ENCODE data around the gene CCNA2.

CCNA2 gene

DNA sequence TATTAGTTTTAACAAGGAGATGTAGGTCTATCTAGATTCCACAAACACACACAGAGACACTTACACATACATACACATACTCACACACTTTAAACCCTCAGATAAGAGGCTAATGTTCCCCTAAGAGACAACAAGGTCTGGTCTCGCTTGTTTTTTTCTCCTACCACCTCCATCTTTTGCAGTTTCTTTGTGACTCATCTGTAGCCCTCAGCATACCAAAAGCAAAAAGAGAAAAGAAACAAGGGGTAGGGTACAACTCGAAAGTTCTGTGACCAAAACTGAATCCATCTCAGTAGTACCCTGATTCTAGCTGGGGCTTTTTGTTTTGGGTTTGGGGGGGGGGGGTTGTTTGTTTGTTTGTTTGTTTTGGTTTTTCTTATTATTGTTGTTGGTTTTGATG, 34.8 kb downstream of the CCNA2 start:
- no peaks in the 10 kb centered on the region for H3K4me1 ChIP-seq (ENCODE audit: insufficient read depth, low read length)

DNA sequence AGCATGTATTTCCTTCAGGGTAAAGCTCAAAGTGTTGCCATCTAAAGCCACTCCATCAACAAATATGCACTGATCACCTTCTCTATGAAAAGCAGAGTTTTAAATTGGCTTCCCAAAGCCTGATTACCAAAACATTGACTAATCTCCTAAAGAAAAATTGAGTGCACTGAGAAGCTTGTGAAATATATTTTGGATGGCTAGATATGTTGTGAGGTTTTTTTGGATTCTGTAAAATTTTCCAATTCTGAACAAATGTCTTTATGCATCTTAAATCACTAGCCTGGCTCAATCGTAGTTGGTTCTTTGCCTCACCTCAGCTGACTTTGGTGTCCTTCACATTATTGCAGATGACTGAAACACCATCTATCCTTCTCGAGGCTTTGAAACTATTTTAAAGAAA, 37.5 kb downstream of the CCNA2 start:
- Histone ChIP-seq H3K4me1 (ENCODE audit: insufficient read depth, low read length) (no peaks in the 10 kb centered on the region), H3K9me3 (ENCODE audit: low read length) (no peaks in the 10 kb centered on the region), H3K9ac (ENCODE audit: low read length) (no peak overlapping the region), H3K4me3 (ENCODE audit: low read depth in 1 of 2, low read length in 2 of 2) (no peak overlapping the region), H3K36me3 (ENCODE audit: insufficient read depth, low read length) (no peaks in the 10 kb centered on the region), H3K27me3 (ENCODE audit: control insufficient read depth in 1 of 2, insufficient read depth in 2 of 2, low read length in 2 of 2) (no peaks in the 10 kb centered on the region), H3K27ac (ENCODE audit: low read depth, low read length) (no peak overlapping the region)

More for the DNA sequence above, 34.8 kb downstream of the CCNA2 start:
- Histone ChIP-seq H3K27ac (ENCODE audit: low read depth, low read length) (no peak overlapping the region), H3K36me3 (ENCODE audit: insufficient read depth, low read length) (no peaks in the 10 kb centered on the region), H3K27me3 (ENCODE audit: control insufficient read depth in 1 of 2, insufficient read depth in 2 of 2, low read length in 2 of 2) (no peaks in the 10 kb centered on the region), H3K9ac (ENCODE audit: low read length) (no peak overlapping the region), H3K9me3 (ENCODE audit: low read length) (no peaks in the 10 kb centered on the region), H3K4me3 (ENCODE audit: low read depth in 1 of 2, low read length in 2 of 2) (no peak overlapping the region)

DNA sequence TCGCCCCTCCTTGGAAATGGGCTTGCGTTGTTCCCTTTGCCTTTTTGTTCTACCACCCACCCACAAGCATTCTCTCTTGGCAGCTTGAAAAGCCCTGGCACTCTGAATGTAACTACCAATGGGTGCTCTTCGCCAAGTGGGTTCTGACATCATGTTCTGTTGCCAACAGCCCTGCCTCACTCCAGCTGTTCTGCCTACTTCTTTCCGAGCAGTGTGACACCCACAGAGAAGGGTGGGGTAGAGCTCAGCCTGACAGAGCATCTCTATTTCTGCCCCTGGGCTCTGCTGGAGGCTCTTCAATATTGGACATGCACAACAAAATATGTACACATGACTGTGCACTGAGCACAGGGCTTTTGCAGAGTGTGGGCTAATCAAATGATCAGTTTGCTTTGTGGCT, 38.2 kb downstream of the CCNA2 start:
- Histone ChIP-seq H3K27ac (ENCODE audit: low read depth, low read length) (no peak overlapping the region), H3K36me3 (ENCODE audit: insufficient read depth, low read length) (no peaks in the 10 kb centered on the region), H3K9me3 (ENCODE audit: low read length) (no peaks in the 10 kb centered on the region)

DNA sequence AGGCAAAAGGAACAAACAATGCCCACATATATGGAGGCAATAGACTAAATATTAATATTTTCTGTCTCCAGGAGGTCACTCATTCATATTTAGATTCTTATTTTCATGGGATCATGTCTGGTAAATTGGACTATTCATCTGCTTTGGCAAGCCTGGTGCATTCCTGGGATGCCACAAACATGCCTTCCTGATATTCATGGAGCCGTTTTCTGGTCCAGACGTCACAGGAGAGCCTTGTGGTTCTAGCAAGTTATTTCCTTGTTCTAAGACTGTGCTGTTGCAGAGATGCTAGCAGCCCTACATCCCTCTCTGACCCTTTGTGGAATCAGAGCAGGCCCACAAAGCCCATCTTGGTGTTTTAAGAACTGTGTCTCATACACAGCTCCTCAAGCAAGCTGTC, 38.7 kb downstream of the CCNA2 start:
- H3K4me1 ChIP-seq (ENCODE audit: insufficient read depth, low read length) = no peaks in the 10 kb centered on the region
- no peak overlapping the region for H3K9ac ChIP-seq (ENCODE audit: low read length)

More for the DNA sequence above, 38.2 kb downstream of the CCNA2 start:
- Histone ChIP-seq H3K4me1 (ENCODE audit: insufficient read depth, low read length) (no peaks in the 10 kb centered on the region), H3K9ac (ENCODE audit: low read length) (no peak overlapping the region), H3K27me3 (ENCODE audit: control insufficient read depth in 1 of 2, insufficient read depth in 2 of 2, low read length in 2 of 2) (no peaks in the 10 kb centered on the region), H3K4me3 (ENCODE audit: low read depth in 1 of 2, low read length in 2 of 2) (no peak overlapping the region)

DNA sequence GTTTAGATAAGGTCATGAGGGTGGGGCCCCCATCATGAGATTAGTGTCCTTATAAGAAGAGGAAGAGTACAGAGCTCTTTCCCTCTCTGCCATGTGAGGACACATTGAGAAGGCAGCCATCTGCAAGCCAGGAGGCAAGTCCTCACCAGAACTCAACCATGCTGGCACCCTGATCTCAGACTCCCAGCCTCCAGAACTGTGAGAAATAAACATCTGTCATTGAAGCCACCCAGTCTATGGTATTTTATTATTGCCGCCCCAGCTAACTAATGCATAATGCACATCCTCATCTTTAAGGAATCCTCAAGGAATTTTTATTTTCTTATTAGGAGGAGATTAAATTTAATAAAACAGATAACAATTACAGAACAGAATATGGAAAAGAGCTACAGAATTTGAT, 39.3 kb downstream of the CCNA2 start:
- H3K27ac ChIP-seq (ENCODE audit: low read depth, low read length) = no peak overlapping the region
- H3K36me3 ChIP-seq (ENCODE audit: insufficient read depth, low read length) = no peaks in the 10 kb centered on the region
- H3K27me3 ChIP-seq (ENCODE audit: control insufficient read depth in 1 of 2, insufficient read depth in 2 of 2, low read length in 2 of 2) = no peaks in the 10 kb centered on the region
- H3K4me1 ChIP-seq (ENCODE audit: insufficient read depth, low read length) = no peaks in the 10 kb centered on the region
- H3K9me3 ChIP-seq (ENCODE audit: low read length) = no peaks in the 10 kb centered on the region
- no peak overlapping the region for H3K9ac ChIP-seq (ENCODE audit: low read length)
- no peak overlapping the region for H3K4me3 ChIP-seq (ENCODE audit: low read depth in 1 of 2, low read length in 2 of 2)

More for the DNA sequence above, 38.7 kb downstream of the CCNA2 start:
- Histone ChIP-seq H3K27ac (ENCODE audit: low read depth, low read length) (no peak overlapping the region), H3K4me3 (ENCODE audit: low read depth in 1 of 2, low read length in 2 of 2) (no peak overlapping the region), H3K36me3 (ENCODE audit: insufficient read depth, low read length) (no peaks in the 10 kb centered on the region), H3K27me3 (ENCODE audit: control insufficient read depth in 1 of 2, insufficient read depth in 2 of 2, low read length in 2 of 2) (no peaks in the 10 kb centered on the region), H3K9me3 (ENCODE audit: low read length) (no peaks in the 10 kb centered on the region)

DNA sequence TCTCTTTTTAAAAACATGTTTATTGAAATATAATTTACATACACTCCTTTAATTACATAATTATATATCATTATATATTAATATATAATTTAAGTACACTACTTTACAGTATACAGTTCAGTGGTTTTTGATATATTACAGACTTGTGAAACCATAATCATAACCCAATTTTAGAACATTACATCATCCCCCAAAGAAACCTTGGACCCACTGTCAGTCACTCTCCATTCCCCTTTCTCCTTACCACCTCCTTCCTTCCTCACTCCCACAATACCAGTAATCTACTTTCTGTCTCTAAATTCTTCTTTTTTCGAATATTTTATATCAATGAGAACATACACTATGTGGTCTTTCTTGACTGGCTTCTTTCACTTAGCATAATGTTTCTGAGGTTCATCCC, 40.5 kb downstream of the CCNA2 start:
- no peak overlapping the region for H3K27ac ChIP-seq (ENCODE audit: low read depth, low read length)
- no peak overlapping the region for H3K9ac ChIP-seq (ENCODE audit: low read length)
- H3K4me1 ChIP-seq (ENCODE audit: insufficient read depth, low read length) = no peaks in the 10 kb centered on the region
- H3K36me3 ChIP-seq (ENCODE audit: insufficient read depth, low read length) = no peaks in the 10 kb centered on the region
- H3K4me3 ChIP-seq (ENCODE audit: low read depth in 1 of 2, low read length in 2 of 2) = no peak overlapping the region
- H3K9me3 ChIP-seq (ENCODE audit: low read length) = no peaks in the 10 kb centered on the region
- no peaks in the 10 kb centered on the region for H3K27me3 ChIP-seq (ENCODE audit: control insufficient read depth in 1 of 2, insufficient read depth in 2 of 2, low read length in 2 of 2)

DNA sequence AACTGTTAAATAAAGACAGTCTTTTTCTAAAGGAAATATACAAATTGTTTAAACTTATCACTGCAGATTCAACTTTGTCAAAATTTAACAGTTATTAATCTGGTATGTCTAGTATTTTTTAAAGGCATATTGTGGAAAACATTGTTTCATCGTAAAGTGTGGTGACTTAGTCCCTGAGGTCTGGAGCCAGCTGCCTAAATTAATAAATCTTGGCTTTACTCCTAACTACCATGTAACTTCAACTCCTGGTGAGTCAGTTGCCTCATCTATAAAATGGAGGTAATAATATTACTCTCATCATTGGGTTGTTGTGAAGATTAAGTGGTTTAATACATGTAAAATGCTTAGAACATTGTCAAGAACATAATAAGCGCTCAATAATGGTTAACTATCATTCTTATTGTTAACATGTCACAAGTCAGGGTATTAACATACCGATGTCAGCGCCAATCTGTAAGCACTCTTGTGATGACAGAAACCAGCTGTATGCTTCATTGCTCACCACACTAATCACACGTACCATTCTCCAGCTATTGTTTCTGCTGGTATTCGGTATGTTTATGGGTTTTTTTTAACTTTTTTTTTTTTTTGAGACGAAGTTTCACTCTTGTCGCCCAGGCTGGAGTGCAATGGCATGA, 44.6 kb downstream of the CCNA2 start:
- Histone ChIP-seq H3K4me3 (ENCODE audit: low read depth in 1 of 2, low read length in 2 of 2) (no peak overlapping the region), H3K9me3 (ENCODE audit: low read length) (no peaks in the 10 kb centered on the region), H3K27ac (ENCODE audit: low read depth, low read length) (no peak overlapping the region), H3K9ac (ENCODE audit: low read length) (no peak overlapping the region), H3K36me3 (ENCODE audit: insufficient read depth, low read length) (no peaks in the 10 kb centered on the region), H3K27me3 (ENCODE audit: control insufficient read depth in 1 of 2, insufficient read depth in 2 of 2, low read length in 2 of 2) (no peaks in the 10 kb centered on the region), H3K4me1 (ENCODE audit: insufficient read depth, low read length) (no peaks in the 10 kb centered on the region)

DNA sequence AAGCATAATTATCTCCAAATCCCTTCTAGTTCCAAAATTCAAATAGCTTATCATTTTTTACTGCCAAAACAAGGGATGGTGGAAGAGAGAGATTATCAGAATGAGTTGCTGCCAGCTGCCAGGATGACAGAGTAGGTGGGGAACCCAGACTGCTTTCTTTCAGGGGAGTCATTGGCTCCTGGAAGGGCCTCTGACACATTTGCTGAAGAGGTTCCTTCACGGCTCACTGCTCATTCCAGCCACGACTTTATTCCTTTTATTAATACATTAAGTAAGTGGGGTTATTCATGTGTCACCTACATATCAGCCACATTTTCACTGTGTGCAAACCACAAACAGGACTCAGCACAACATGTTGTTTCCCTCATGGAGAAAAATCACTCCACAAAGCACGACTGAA, 46.1 kb downstream of the CCNA2 start:
- Histone ChIP-seq H3K4me1 (ENCODE audit: insufficient read depth, low read length) (no peaks in the 10 kb centered on the region), H3K9me3 (ENCODE audit: low read length) (no peaks in the 10 kb centered on the region), H3K9ac (ENCODE audit: low read length) (no peak overlapping the region), H3K36me3 (ENCODE audit: insufficient read depth, low read length) (no peaks in the 10 kb centered on the region), H3K4me3 (ENCODE audit: low read depth in 1 of 2, low read length in 2 of 2) (no peak overlapping the region), H3K27ac (ENCODE audit: low read depth, low read length) (no peak overlapping the region), H3K27me3 (ENCODE audit: control insufficient read depth in 1 of 2, insufficient read depth in 2 of 2, low read length in 2 of 2) (no peaks in the 10 kb centered on the region)

DNA sequence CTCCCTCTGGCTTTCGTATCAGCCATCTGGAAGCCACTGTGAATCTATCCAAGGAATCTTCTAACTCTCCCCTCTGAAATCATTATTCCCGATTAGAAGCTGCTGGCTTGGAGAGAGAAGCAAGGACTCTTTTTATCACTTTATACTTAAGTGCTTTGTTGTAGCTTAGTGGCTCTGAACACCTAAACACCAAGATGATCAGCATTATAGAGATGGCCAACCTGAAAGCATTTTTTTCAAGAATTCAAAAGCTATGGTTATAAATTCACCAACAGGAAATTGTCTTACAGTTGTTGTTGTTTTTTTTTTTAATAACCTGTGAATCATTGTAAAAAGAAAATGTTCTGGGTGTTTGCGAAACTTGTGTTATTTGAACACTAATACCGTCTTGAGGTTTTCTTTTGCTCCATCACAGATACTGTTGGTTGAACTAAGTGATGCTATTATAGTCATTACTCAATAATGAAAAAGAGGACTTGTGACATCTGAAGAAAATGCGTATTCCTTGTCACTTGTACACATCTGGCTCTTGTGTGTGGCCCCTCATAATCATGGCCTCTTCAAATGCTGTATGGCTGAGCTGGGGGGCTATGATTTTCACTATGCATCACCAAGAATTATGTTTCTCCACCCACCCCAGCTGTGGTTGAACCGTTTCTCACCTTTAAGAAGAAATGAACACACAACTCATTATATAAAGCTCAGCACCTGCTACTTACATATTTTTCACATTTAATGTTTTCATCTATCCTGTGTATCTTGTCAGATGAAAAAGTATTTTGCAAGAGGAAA, 46.9 kb downstream of the CCNA2 start:
- Histone ChIP-seq H3K4me3 (ENCODE audit: low read depth in 1 of 2, low read length in 2 of 2) (no peak overlapping the region), H3K9ac (ENCODE audit: low read length) (no peak overlapping the region), H3K27me3 (ENCODE audit: control insufficient read depth in 1 of 2, insufficient read depth in 2 of 2, low read length in 2 of 2) (no peaks in the 10 kb centered on the region), H3K36me3 (ENCODE audit: insufficient read depth, low read length) (no peaks in the 10 kb centered on the region), H3K9me3 (ENCODE audit: low read length) (no peaks in the 10 kb centered on the region), H3K27ac (ENCODE audit: low read depth, low read length) (no peak overlapping the region), H3K4me1 (ENCODE audit: insufficient read depth, low read length) (no peaks in the 10 kb centered on the region)

DNA sequence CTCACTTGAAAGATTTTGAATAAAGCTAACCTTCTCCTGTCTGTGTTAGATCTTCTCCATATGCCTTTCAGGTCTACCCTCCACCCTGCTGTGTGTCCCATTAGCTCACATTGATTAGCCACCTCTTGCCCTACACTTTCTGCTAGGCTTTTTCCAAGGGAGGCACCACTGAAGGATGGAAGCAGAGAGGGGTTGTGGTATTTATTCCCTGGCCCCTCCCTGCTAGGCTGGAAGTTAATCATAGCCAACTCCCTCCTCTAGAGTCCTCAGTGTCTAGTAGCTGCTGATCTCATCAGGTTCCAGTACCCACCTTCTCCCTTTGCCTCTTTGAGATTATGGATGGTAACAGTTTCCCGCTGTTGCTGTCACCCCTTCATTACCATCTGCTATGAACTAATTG, 49.8 kb downstream of the CCNA2 start:
- no peaks in the 10 kb centered on the region for H3K27me3 ChIP-seq (ENCODE audit: control insufficient read depth in 1 of 2, insufficient read depth in 2 of 2, low read length in 2 of 2)
- no peaks in the 10 kb centered on the region for H3K36me3 ChIP-seq (ENCODE audit: insufficient read depth, low read length)
- no peaks in the 10 kb centered on the region for H3K4me1 ChIP-seq (ENCODE audit: insufficient read depth, low read length)
- no peak overlapping the region for H3K4me3 ChIP-seq (ENCODE audit: low read depth in 1 of 2, low read length in 2 of 2)
- no peak overlapping the region for H3K27ac ChIP-seq (ENCODE audit: low read depth, low read length)
- H3K9me3 ChIP-seq (ENCODE audit: low read length) = no peaks in the 10 kb centered on the region
- no peak overlapping the region for H3K9ac ChIP-seq (ENCODE audit: low read length)

DNA sequence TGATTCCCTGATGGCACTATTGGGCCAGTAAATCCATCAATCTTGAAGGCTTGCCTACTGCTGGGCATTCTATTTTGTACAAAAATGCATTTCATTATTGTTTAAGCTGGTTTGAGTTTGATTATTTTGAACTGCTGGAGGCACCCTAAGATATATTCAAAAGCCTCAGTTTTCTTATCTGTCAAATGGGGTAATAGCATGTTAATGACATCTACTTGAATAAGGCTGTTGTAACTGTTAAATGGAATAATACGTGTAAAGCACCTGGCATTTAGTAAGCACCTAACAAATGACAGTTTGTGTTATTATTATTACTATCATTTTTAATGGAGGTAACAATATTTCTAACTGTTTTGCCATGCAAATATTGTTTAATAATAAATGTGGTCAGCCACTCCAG, 51.8 kb downstream of the CCNA2 start:
- no peak overlapping the region for H3K9ac ChIP-seq (ENCODE audit: low read length)
- H3K9me3 ChIP-seq (ENCODE audit: low read length) = no peaks in the 10 kb centered on the region
- H3K27ac ChIP-seq (ENCODE audit: low read depth, low read length) = no peak overlapping the region
- no peaks in the 10 kb centered on the region for H3K4me1 ChIP-seq (ENCODE audit: insufficient read depth, low read length)
- H3K4me3 ChIP-seq (ENCODE audit: low read depth in 1 of 2, low read length in 2 of 2) = no peak overlapping the region
- no peaks in the 10 kb centered on the region for H3K36me3 ChIP-seq (ENCODE audit: insufficient read depth, low read length)
- no peaks in the 10 kb centered on the region for H3K27me3 ChIP-seq (ENCODE audit: control insufficient read depth in 1 of 2, insufficient read depth in 2 of 2, low read length in 2 of 2)

DNA sequence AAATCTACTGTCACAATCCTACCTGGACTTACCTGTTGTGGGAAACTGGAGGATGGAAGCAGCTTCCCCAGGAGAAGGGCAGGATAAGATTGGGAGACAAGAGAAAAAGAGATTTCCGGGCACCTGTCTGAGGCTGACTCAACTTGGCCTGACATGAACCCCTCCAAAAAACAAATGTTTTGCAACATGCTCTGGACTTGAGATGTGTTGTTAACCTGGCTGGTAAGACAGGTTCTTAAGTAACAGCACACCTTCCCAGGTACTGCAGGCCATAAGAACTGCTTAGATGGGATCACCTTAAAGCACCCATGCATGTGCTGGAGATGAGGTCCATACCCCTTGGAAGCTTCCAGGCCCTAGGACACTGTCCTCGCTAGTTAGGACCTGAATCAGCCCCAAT, 54.3 kb downstream of the CCNA2 start:
- no peak overlapping the region for H3K9ac ChIP-seq (ENCODE audit: low read length)
- no peak overlapping the region for H3K27ac ChIP-seq (ENCODE audit: low read depth, low read length)
- H3K9me3 ChIP-seq (ENCODE audit: low read length) = no peaks in the 10 kb centered on the region
- no peaks in the 10 kb centered on the region for H3K36me3 ChIP-seq (ENCODE audit: insufficient read depth, low read length)
- peaks cover 0 to 8% of the 10 kb centered on the region in 2 donors for H3K27me3 ChIP-seq (ENCODE audit: control insufficient read depth in 1 of 2, insufficient read depth in 2 of 2, low read length in 2 of 2)
- H3K4me1 ChIP-seq (ENCODE audit: insufficient read depth, low read length) = no peaks in the 10 kb centered on the region
- no peak overlapping the region for H3K4me3 ChIP-seq (ENCODE audit: low read depth in 1 of 2, low read length in 2 of 2)
